HL-60 (cell line): ENCODE results near the gene FAM221B.

ENCODE experiments used
- POLR2AphosphoS5 ChIP-seq: IDR thresholded peaks from 2 replicates; pipeline ENCODE4 v1.6.1; 2012; ENCODE audit warnings: low read depth
- TF ChIP-seq, protein P1 (sequence below): IDR thresholded peaks from one replicate; pipeline ENCODE4 v1.5.1; 2011; ENCODE audit warnings: low read length, control low read depth, inconsistent platforms; ENCODE audit not compliant: insufficient read depth

DNA sequence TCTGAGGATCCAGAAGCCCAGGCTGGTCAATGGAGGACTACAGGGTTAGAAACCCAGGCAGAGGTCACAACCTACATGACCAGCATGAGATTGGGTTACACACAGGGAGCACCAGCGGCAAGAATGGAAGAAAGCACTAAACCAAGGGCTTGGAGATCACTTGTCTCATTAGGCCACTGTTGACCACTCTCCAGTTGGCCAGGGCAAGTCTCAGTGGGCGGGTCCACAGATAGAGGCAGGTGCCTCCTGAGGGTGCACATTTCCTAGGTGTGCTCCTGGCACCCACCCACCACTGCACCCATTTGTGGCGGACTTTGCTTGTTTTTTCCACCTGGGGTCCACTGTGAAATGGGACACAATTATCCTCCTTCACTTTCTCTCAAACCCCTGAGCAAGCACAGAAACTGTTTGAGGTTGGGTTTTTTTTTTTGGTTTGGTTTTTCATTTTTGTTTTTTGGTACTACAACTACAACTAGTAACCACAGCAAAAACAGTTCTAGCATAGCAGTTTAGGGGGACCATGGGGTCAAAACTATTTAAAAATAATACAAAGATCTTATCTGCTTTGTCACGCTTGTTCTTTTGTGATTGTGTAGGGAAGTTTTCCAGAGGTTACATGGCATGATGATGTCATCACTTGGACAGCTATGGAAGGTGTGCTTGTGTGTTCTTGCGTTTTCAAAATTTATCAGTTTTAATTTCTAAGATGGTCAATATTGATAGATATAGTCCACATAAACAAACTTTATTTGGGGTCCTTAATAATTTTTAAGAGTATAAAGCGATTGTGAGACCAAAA is 31.0 kb downstream of the FAM221B start:
- TF ChIP-seq, protein P1, sequence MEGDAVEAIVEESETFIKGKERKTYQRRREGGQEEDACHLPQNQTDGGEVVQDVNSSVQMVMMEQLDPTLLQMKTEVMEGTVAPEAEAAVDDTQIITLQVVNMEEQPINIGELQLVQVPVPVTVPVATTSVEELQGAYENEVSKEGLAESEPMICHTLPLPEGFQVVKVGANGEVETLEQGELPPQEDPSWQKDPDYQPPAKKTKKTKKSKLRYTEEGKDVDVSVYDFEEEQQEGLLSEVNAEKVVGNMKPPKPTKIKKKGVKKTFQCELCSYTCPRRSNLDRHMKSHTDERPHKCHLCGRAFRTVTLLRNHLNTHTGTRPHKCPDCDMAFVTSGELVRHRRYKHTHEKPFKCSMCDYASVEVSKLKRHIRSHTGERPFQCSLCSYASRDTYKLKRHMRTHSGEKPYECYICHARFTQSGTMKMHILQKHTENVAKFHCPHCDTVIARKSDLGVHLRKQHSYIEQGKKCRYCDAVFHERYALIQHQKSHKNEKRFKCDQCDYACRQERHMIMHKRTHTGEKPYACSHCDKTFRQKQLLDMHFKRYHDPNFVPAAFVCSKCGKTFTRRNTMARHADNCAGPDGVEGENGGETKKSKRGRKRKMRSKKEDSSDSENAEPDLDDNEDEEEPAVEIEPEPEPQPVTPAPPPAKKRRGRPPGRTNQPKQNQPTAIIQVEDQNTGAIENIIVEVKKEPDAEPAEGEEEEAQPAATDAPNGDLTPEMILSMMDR, result no peak
- no peak for TF ChIP-seq POLR2AphosphoS5
